Breast epithelium (tissue), 3 donors: Measurements from ENCODE around the gene TRPC4AP.

Experiments
- CTCF ChIP-seq, 3 donors: fragments of 450-650 bp; IDR thresholded peaks; one replicate each; pipeline ENCODE4 v1.5.1; 2016 to 2017; ENCODE audit warnings: antibody characterized with exemption in 3 of 3, mild to moderate bottlenecking in 3 of 3, moderate library complexity in 3 of 3
- POLR2A ChIP-seq: fragments of 450-650 bp; IDR thresholded peaks from one replicate; pipeline ENCODE4 v1.6.1; 2016; ENCODE audit warnings: antibody characterized with exemption, mild to moderate bottlenecking, moderate library complexity
- POLR2AphosphoS5 ChIP-seq, 3 donors: sonication (generic); formaldehyde crosslinking; IDR thresholded peaks; one replicate each; pipeline ENCODE4 v1.6.1; 2017; ENCODE audit warnings: antibody characterized with exemption in 3 of 3

- TF ChIP-seq CTCF (IDR thresholded peaks at IDR 0.05) (no peak), POLR2A (no peak), POLR2AphosphoS5 (IDR thresholded peaks at IDR 0.05) (no peak)
Observed at GRCh38 chr20:34999782-35000181, 92.8 kb downstream of the TRPC4AP start.
